SK-N-SH (cell line): ENCODE results near the gene NADK. TPM values are rescaled to one million over a fixed set of nuclear protein-coding genes. Genes with fewer than 3 reads are reported as not detected.
A peak's percentile ranks its signal among the peaks of the same experiment; 100 is the strongest.
"Not testable (repeated sequence)": the region's sequence is repeated elsewhere in the genome, so short reads cannot be mapped to it uniquely, and the experiment has no call there.

Experiments used
- CTCF ChIA-PET: fragments of 300-600, 350-600 bp; formaldehyde crosslinking; extraction: SDS; loops from one replicate; lab custom pipeline; 2021; lab: Yijun Ruan, JAX
- POLR2A ChIA-PET: fragments of 350-600 bp; sonication (Branson Sonifier 250); formaldehyde crosslinking; extraction: SDS; loops from one replicate; lab custom pipeline; 2020; ENCODE audit warnings: antibody characterized with exemption, inconsistent platforms; lab: Yijun Ruan, JAX
- DNase-seq: peaks from one replicate; pipeline ENCODE4 v3.0.0; 2012
- H2AFZ ChIP-seq: fragments of 200-600 bp; sonication (generic); 2 replicates; pipeline ENCODE4 v1.8.1; 2016; ENCODE audit warnings: antibody characterized with exemption, mild to moderate bottlenecking, low read depth
- H3F3A ChIP-seq: fragments of 200-600 bp; sonication (generic); replicated peaks from 2 replicates; pipeline ENCODE3; 2016; ENCODE audit warnings: antibody characterized with exemption, mild to moderate bottlenecking; ENCODE audit not compliant: insufficient read depth
- H3K27ac ChIP-seq, 2 experiments: fragments of 200-500 bp in 1 of 2; fragments of 200-600 bp in 1 of 2; sonication (Bioruptor generic) in 1 of 2; sonication (generic), shearing (Covaris generic) in 1 of 2; 2 replicates each; pipeline versions ENCODE4 v1.5.1 to v1.6.1; 2014 to 2016; ENCODE audit warnings: low read depth in 2 of 2, inconsistent platforms in 1 of 2, low read length in 1 of 2, mild to moderate bottlenecking in 1 of 2, mixed read lengths in 1 of 2
- H3K27me3 ChIP-seq: fragments of 200-600 bp; sonication (generic), shearing (Covaris generic); 2 replicates; pipeline ENCODE4 v1.6.1; 2016; ENCODE audit warnings: mixed run types; ENCODE audit not compliant: insufficient read depth
- H3K36me3 ChIP-seq, 2 experiments: fragments of 200-500 bp in 1 of 2; fragments of 200-600 bp in 1 of 2; sonication (Bioruptor generic) in 1 of 2; sonication (generic) in 1 of 2; replicated peaks in 1 of 2; 2 replicates each; pipeline versions ENCODE3 to v1.5.1; 2014 to 2016; ENCODE audit warnings: low read length in 1 of 2, mild to moderate bottlenecking in 1 of 2; ENCODE audit not compliant: insufficient read depth in 2 of 2, control insufficient read depth in 1 of 2
- H3K4me1 ChIP-seq, 2 experiments: fragments of 200-500 bp in 1 of 2; fragments of 200-600 bp in 1 of 2; sonication (Bioruptor generic) in 1 of 2; sonication (generic), shearing (Covaris generic) in 1 of 2; 2 replicates each; pipeline versions ENCODE4 v1.5.1 to v1.6.1; 2014 to 2016; ENCODE audit warnings: low read depth in 1 of 2, low read length in 1 of 2, mixed run types in 1 of 2; ENCODE audit not compliant: insufficient read depth in 2 of 2, control insufficient read depth in 1 of 2
- H3K4me2 ChIP-seq: fragments of 200-600 bp; sonication (generic), shearing (Covaris generic); 2 replicates; pipeline ENCODE4 v1.6.1; 2017; ENCODE audit warnings: mixed run types
- H3K4me3 ChIP-seq, 2 experiments: fragments of 200-500 bp in 1 of 2; fragments of 200-600 bp in 1 of 2; sonication (Bioruptor generic) in 1 of 2; sonication (generic), shearing (Covaris generic) in 1 of 2; 2 replicates each; pipeline versions ENCODE4 v1.5.1 to v1.8.1; 2014 to 2016; ENCODE audit warnings: low read depth in 2 of 2, inconsistent platforms in 1 of 2, low read length in 1 of 2, mild to moderate bottlenecking in 1 of 2, mixed read lengths in 1 of 2, moderate library complexity in 1 of 2
- H3K79me2 ChIP-seq: fragments of 200-600 bp; sonication (generic); 2 replicates; pipeline ENCODE4 v1.8.1; 2017; ENCODE audit warnings: mild to moderate bottlenecking; ENCODE audit not compliant: insufficient read depth
- H3K9ac ChIP-seq: fragments of 200-600 bp; sonication (generic); 2 replicates; pipeline ENCODE4 v1.6.1; 2017; ENCODE audit warnings: mixed run types
- H3K9me2 ChIP-seq: fragments of 200-600 bp; sonication (generic); 2 replicates; pipeline ENCODE4 v1.6.1; 2017; ENCODE audit warnings: mixed run types
- H3K9me3 ChIP-seq: fragments of 200-600 bp; sonication (generic); 2 replicates; pipeline ENCODE4 v1.6.1; 2017; ENCODE audit warnings: mixed run types, mild to moderate bottlenecking, moderate library complexity
- H4K20me1 ChIP-seq: fragments of 200-600 bp; sonication (generic); 2 replicates; pipeline ENCODE4 v1.6.1; 2017; ENCODE audit warnings: mild to moderate bottlenecking, mixed run types; ENCODE audit not compliant: insufficient read depth
- EP300 ChIP-seq, 2 experiments: IDR thresholded peaks; 2 replicates each; pipeline versions ENCODE4 v1.4.0 to v1.6.1; 2012; ENCODE audit warnings: borderline replicate concordance in 1 of 2, low read depth in 1 of 2, low read length in 1 of 2
- FOXJ3 ChIP-seq: sonication (generic); formaldehyde crosslinking; IDR thresholded peaks from 2 replicates; pipeline ENCODE4 v1.5.1; 2020; ENCODE audit warnings: mild to moderate bottlenecking, missing genetic modification reagents
- GATA2 ChIP-seq: sonication (generic); formaldehyde crosslinking; IDR thresholded peaks from 2 replicates; pipeline ENCODE4 v1.5.0; 2020; ENCODE audit warnings: mild to moderate bottlenecking, missing genetic modification reagents
- TCF12 ChIP-seq: IDR thresholded peaks from 2 replicates; pipeline ENCODE4 v1.4.0; 2012
- WGBS: methylation state at CpG from one replicate; pipeline ENCODE4 v1.1.6; 2017; ENCODE audit warnings: low lambda C conversion rate; 5-methylcytosine and 5-hydroxymethylcytosine counted together
- polyA plus RNA-seq, 3 experiments: library from polyadenylated mRNA; depleted of rRNA; stranded (reverse); fragments of >200 nt; gene quantifications; 2 replicates each; pipeline ENCODE4 v1.2.3, GENCODE V29; 2012

NADK gene
- polyA plus RNA-seq, 1 of the 3 experiments (the other 2 are of a cell fraction): 70.4 TPM

GRCh38 chr1:1721201-1721600, 57.1 kb downstream of the NADK start:
- Histone ChIP-seq H3K79me2 (peaks cover 17% of the 10 kb centered on the region), H3K9ac (no peak overlapping the region), H2AFZ (no peak overlapping the region), H3K4me1 (no peaks in the 10 kb centered on the region), H3K9me2 (no peaks in the 10 kb centered on the region), H3K27ac (no peak overlapping the region), H3K4me2 (no peak overlapping the region), H3K4me3 (no peak overlapping the region), H4K20me1 (no peaks in the 10 kb centered on the region), H3F3A (no peaks in the 10 kb centered on the region), H3K9me3 (no peaks in the 10 kb centered on the region), H3K27me3 (no peaks in the 10 kb centered on the region), H3K36me3 (peaks cover 26% of the 10 kb centered on the region in 2 experiments)
- no peak for TF ChIP-seq FOXJ3 (CRISPR knock-in tag)
- no peak for TF ChIP-seq EP300 (IDR thresholded peaks at IDR 0.05; ENCODE audit: borderline replicate concordance in 1 of 2, low read depth in 1 of 2, low read length in 1 of 2)
- no peak for TF ChIP-seq GATA2 (CRISPR knock-in tag)
- no peak for TF ChIP-seq TCF12
- no peak for DNase-seq
- CTCF ChIA-PET: no interaction called here
- POLR2A ChIA-PET: no interaction called here
- WGBS: 87% methylated on average over 7 of the region's 7 CpGs

GRCh38 chr1:1715109-1715883, 63.0 kb downstream of the NADK start:
- H3K9ac ChIP-seq, H3K4me2 ChIP-seq, H3K27me3 ChIP-seq, H3K4me1 ChIP-seq, DNase-seq, H3K9me2 ChIP-seq, H3K9me3 ChIP-seq, H3K4me3 ChIP-seq, H3F3A ChIP-seq, H2AFZ ChIP-seq, CTCF ChIA-PET, H4K20me1 ChIP-seq, H3K79me2 ChIP-seq, H3K27ac ChIP-seq, POLR2A ChIA-PET: not testable (repeated sequence)
- 95% methylated on average over 11 of the region's 18 CpGs for WGBS
- peaks cover 14 to 27% of the 10 kb centered on the region in 2 experiments for H3K36me3 ChIP-seq

- H3K27me3 ChIP-seq, H3K4me2 ChIP-seq, H3K36me3 ChIP-seq, CTCF ChIA-PET, H3K9me3 ChIP-seq, H3K79me2 ChIP-seq, H3F3A ChIP-seq, H4K20me1 ChIP-seq, H2AFZ ChIP-seq, POLR2A ChIA-PET, H3K9me2 ChIP-seq, H3K27ac ChIP-seq, H3K4me3 ChIP-seq, H3K9ac ChIP-seq, H3K4me1 ChIP-seq, DNase-seq: not testable (repeated sequence)
- no CpG with 5 or more reads among the region's 20 CpGs for WGBS
Observed at GRCh38 chr1:1707897-1708296, 70.4 kb downstream of the NADK start.

- H3K4me1 ChIP-seq, H3K27ac ChIP-seq, POLR2A ChIA-PET, H3K9ac ChIP-seq, H3K9me3 ChIP-seq, H3K9me2 ChIP-seq, DNase-seq, CTCF ChIA-PET, H3F3A ChIP-seq, H3K27me3 ChIP-seq, H3K36me3 ChIP-seq, H3K4me2 ChIP-seq, H3K4me3 ChIP-seq, H2AFZ ChIP-seq, H3K79me2 ChIP-seq, H4K20me1 ChIP-seq: not testable (repeated sequence)
- WGBS: no CpG with 5 or more reads among the region's 23 CpGs
Observed at GRCh38 chr1:1707241-1707640, 71.0 kb downstream of the NADK start.

GRCh38 chr1:1705623-1706022, 72.6 kb downstream of the NADK start:
- H3K27me3 ChIP-seq, H2AFZ ChIP-seq, POLR2A ChIA-PET, H3K36me3 ChIP-seq, H3K27ac ChIP-seq, H3K9me2 ChIP-seq, H3K4me3 ChIP-seq, H3F3A ChIP-seq, DNase-seq, H3K79me2 ChIP-seq, H3K9ac ChIP-seq, H3K4me2 ChIP-seq, H4K20me1 ChIP-seq, H3K4me1 ChIP-seq, CTCF ChIA-PET, H3K9me3 ChIP-seq: not testable (repeated sequence)
- no CpG with 5 or more reads among the region's 10 CpGs for WGBS

GRCh38 chr1:1704284-1704957, 73.8 kb downstream of the NADK start:
- H3K36me3 ChIP-seq, H3K9me2 ChIP-seq, H3F3A ChIP-seq, H3K4me1 ChIP-seq, H2AFZ ChIP-seq, H3K27ac ChIP-seq, H4K20me1 ChIP-seq, H3K27me3 ChIP-seq, H3K79me2 ChIP-seq, CTCF ChIA-PET, H3K9me3 ChIP-seq, POLR2A ChIA-PET, H3K4me3 ChIP-seq, H3K9ac ChIP-seq, H3K4me2 ChIP-seq: not testable (repeated sequence)
- DNase-seq: peak; percentile 5
- WGBS: 69% methylated on average over 5 of the region's 27 CpGs
